SU-DHL-6 (cell line): ENCODE data around the gene PLS1.

ENCODE experiments used
- H2AFZ ChIP-seq: fragments of 200-600 bp; sonication (generic); 2 replicates; pipeline ENCODE4 v1.6.1; 2014; ENCODE audit warnings: low read depth, mild to moderate bottlenecking, moderate library complexity, mixed read lengths, antibody characterized with exemption, low read length; ENCODE audit not compliant: severe bottlenecking
- H3F3A ChIP-seq: fragments of 200-600 bp; shearing (Covaris generic); 2 replicates; pipeline ENCODE4 v1.6.0; 2016; ENCODE audit warnings: antibody characterized with exemption, mild to moderate bottlenecking; ENCODE audit not compliant: insufficient read depth
- H3K27ac ChIP-seq: fragments of 200-600 bp; sonication (generic); 2 replicates; pipeline ENCODE4 v1.5.1; 2016; ENCODE audit warnings: low read depth, mild to moderate bottlenecking, low read length, moderate library complexity, mixed read lengths
- H3K27me3 ChIP-seq: fragments of 200-600 bp; sonication (generic), shearing (Covaris generic); 2 replicates; pipeline ENCODE4 v1.6.0; 2014; ENCODE audit warnings: mild to moderate bottlenecking, low read length
- H3K36me3 ChIP-seq: fragments of 200-600 bp; sonication (generic); 2 replicates; pipeline ENCODE4 v1.6.1; 2014; ENCODE audit warnings: mild to moderate bottlenecking, low read length, mixed read lengths
- H3K4me2 ChIP-seq: fragments of 300-600, 200-600 bp; shearing (Covaris generic), sonication (generic); 2 replicates; pipeline ENCODE4 v1.6.0; 2014; ENCODE audit warnings: low read length, low read depth, mild to moderate bottlenecking; ENCODE audit not compliant: poor library complexity, severe bottlenecking
- H3K4me3 ChIP-seq: fragments of 200-600 bp; sonication (generic); 2 replicates; pipeline ENCODE4 v1.5.1; 2014; ENCODE audit warnings: antibody characterized with exemption, low read length, mild to moderate bottlenecking, mixed read lengths; ENCODE audit not compliant: insufficient read depth, poor library complexity, severe bottlenecking
- H3K79me2 ChIP-seq: fragments of 200-600 bp; sonication (generic); 2 replicates; pipeline ENCODE4 v1.6.1; 2014; ENCODE audit warnings: mild to moderate bottlenecking, low read length, moderate library complexity; ENCODE audit not compliant: insufficient read depth
- H3K9ac ChIP-seq: fragments of 200-600 bp; sonication (generic); 2 replicates; pipeline ENCODE4 v1.7.0; 2014; ENCODE audit warnings: mild to moderate bottlenecking, low read length
- H3K9me2 ChIP-seq: fragments of 200-600 bp; sonication (generic); replicated peaks from 2 replicates; pipeline ENCODE4 v1.6.1; 2014; ENCODE audit warnings: low read length; ENCODE audit not compliant: insufficient read depth
- H3K9me3 ChIP-seq: fragments of 200-600 bp; sonication (generic); 2 replicates; pipeline ENCODE4 v1.6.1; 2014; ENCODE audit warnings: low read length, mixed read lengths; ENCODE audit not compliant: insufficient read depth
- H4K20me1 ChIP-seq: fragments of 200-600 bp; sonication (generic); 2 replicates; pipeline ENCODE4 v1.6.1; 2014; ENCODE audit warnings: low read depth, mild to moderate bottlenecking, antibody characterized with exemption, low read length, moderate library complexity, mixed read lengths
- EZH2phosphoT487 ChIP-seq: fragments of 200-600 bp; sonication (generic), shearing (Covaris generic); conservative IDR thresholded peaks from 2 replicates; pipeline ENCODE4 v1.6.1; 2018; ENCODE audit warnings: mild to moderate bottlenecking, antibody characterized with exemption, low read length, moderate library complexity, mixed read lengths
- TF ChIP-seq, protein P1 (sequence below): fragments of 200-600 bp; sonication (generic); IDR thresholded peaks from one replicate; pipeline ENCODE4 v1.5.1; 2017; ENCODE audit warnings: antibody characterized with exemption, mild to moderate bottlenecking, low read length, moderate library complexity; ENCODE audit not compliant: insufficient read depth, poor library complexity, severe bottlenecking

The PLS1 gene

DNA sequence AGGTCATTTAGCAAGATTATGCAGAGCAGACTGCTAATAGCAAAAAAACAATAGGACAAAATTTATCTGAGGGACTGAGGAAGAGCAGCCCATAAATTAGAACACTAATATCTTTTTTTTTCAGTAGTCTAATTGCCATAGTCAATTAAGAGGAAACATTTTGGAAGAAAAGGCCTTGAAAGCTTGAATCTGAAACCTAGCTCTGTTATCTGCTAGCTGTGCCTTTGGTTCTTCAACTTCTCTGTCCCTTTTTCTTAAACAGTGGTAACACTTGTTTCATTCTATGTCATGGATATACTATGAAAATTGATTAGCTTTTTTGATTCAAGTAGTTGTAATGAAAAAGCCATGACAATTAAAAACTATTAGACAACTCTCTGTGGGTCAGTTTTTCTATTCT is 19.4 kb upstream of the PLS1 start:
- peak overlapping the region; percentile 92 for H3K4me2 ChIP-seq
- H3K79me2 ChIP-seq: peaks cover 66% of the 10 kb centered on the region
- H3K27ac ChIP-seq: no peak overlapping the region
- no peak for TF ChIP-seq EZH2phosphoT487
- TF ChIP-seq, protein P1, sequence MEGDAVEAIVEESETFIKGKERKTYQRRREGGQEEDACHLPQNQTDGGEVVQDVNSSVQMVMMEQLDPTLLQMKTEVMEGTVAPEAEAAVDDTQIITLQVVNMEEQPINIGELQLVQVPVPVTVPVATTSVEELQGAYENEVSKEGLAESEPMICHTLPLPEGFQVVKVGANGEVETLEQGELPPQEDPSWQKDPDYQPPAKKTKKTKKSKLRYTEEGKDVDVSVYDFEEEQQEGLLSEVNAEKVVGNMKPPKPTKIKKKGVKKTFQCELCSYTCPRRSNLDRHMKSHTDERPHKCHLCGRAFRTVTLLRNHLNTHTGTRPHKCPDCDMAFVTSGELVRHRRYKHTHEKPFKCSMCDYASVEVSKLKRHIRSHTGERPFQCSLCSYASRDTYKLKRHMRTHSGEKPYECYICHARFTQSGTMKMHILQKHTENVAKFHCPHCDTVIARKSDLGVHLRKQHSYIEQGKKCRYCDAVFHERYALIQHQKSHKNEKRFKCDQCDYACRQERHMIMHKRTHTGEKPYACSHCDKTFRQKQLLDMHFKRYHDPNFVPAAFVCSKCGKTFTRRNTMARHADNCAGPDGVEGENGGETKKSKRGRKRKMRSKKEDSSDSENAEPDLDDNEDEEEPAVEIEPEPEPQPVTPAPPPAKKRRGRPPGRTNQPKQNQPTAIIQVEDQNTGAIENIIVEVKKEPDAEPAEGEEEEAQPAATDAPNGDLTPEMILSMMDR: no peak
- H3K4me3 ChIP-seq: peak overlapping the region; percentile 84
- peaks cover 4% of the 10 kb centered on the region; the same call in 1 of the 2 replicates for H4K20me1 ChIP-seq
- H3K27me3 ChIP-seq: no peaks in the 10 kb centered on the region
- no peaks in the 10 kb centered on the region for H3K9me2 ChIP-seq
- H3K36me3 ChIP-seq: no peaks in the 10 kb centered on the region
- H3K9ac ChIP-seq: peak overlapping the region; percentile 86
- no peaks in the 10 kb centered on the region for H3K9me3 ChIP-seq
- H2AFZ ChIP-seq: no peak overlapping the region
- no peaks in the 10 kb centered on the region for H3F3A ChIP-seq

DNA sequence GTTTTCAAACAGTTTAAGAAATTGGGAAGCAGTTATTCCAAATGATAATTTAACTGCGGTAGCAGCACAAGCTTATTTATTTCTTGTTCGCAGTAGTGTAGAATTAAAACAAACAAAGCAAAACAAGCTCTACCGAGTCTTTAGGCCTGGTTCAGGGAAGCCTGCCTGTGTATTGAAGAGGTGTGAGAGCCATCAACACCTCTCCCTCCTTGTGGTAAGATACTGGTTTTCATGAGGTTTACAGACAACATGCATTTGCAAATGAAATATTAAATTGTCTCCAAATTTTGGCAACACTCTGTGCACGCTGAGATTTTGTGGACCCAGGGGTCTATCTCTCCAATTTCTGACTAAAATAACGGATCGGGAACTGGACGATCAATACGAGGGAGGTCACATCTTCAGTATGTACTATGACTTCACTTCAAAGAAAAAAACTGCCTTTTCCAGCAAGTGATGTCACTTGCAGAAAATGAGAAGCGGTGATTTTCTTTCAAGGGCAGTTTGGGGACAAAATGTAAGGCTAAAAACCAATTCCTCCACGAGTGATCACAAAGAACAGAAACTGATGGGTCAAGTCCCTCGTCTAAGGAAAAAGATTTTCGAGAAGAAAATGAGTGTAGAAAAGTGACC is 18.4 kb upstream of the PLS1 start:
- no peaks in the 10 kb centered on the region for H3F3A ChIP-seq
- no peaks in the 10 kb centered on the region for H3K9me3 ChIP-seq
- H4K20me1 ChIP-seq: peaks cover 4% of the 10 kb centered on the region; the same call in 1 of the 2 replicates
- H3K27ac ChIP-seq: peak overlapping the region; percentile 47; the same call in 1 of the 2 replicates
- peaks cover 57% of the 10 kb centered on the region for H3K79me2 ChIP-seq
- H3K27me3 ChIP-seq: no peaks in the 10 kb centered on the region
- TF ChIP-seq, protein P1: no peak
- TF ChIP-seq EZH2phosphoT487: no peak
- H3K9ac ChIP-seq: peak overlapping the region; percentile 86
- H3K4me3 ChIP-seq: peak overlapping the region; percentile 84
- no peaks in the 10 kb centered on the region for H3K36me3 ChIP-seq
- H3K9me2 ChIP-seq: no peaks in the 10 kb centered on the region
- H2AFZ ChIP-seq: peak overlapping the region; percentile 59
- peak overlapping the region; percentile 92 for H3K4me2 ChIP-seq

DNA sequence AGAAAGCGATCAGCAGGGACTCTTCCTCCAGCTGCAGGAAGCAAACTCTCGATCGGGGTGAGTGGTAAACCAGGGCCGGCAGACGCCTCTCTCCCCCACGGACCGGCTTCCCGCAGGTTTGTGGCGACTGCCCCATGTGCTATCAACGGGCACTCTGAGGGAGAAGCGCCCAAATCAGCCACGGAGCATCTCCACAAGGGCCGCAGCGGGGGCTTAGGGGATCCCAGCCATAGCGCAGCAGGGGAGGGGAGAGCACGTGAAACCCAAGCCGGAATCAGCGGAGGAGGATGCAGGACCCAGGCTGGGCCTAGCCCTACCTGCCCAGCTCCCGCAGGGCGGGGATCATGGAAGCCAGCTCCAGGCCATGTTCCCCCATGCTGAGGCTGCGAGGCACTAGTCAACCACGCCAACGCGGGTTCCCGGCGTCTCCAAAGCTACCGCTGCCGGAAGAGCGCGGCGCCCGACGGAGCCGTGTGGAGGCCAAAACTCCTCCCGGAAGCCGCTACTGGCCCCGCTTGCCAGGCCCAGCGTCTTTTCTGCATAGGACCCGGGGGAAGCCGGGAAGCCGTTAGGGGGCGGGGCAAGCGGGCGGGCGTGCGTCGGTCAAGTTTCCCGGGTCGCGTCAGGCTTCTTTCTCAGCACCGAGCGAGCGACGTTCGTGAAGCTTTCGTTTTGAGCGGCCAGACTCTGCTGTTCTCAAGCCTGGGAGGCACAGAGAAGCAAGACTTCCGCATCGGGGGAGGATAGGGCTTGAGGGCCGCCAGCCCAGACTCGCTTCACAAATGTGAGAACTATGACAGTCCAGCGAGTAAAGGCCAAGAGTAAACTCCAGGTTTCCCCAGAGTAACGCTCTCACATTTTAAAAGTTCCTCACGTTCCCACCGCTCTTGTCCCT is 17.6 kb upstream of the PLS1 start, which contains the start of gene ATR:
TSS of gene ATR (minus strand) at position 405 of the 895 bp plus-strand sequence. CDS start at position 376, 29 bp downstream.
- Histone ChIP-seq H3K79me2 (peaks cover 50% of the 10 kb centered on the region), H3K9ac (peak within 1 kb of the TSS; percentile 86), H3K9me2 (no peaks in the 10 kb centered on the region), H2AFZ (peak within 1 kb of the TSS; percentile 72), H3K9me3 (no peaks in the 10 kb centered on the region), H3K4me2 (peak within 1 kb of the TSS; percentile 95), H3K36me3 (no peaks in the 10 kb centered on the region), H3K27me3 (no peaks in the 10 kb centered on the region), H3K27ac (peak within 1 kb of the TSS; percentile 78), H3F3A (no peaks in the 10 kb centered on the region), H4K20me1 (peaks cover 2% of the 10 kb centered on the region; the same call in 1 of the 2 replicates), H3K4me3 (peak within 1 kb of the TSS; percentile 84)
- no peak for TF ChIP-seq EZH2phosphoT487
- TF ChIP-seq, protein P1: no peak
